GM19397 (cell line): ENCODE data around the gene NFKB1.
"Not testable (repeated sequence)": the region's sequence is repeated elsewhere in the genome, so short reads cannot be mapped to it uniquely, and the experiment has no call there.

Experiments used
- ATAC-seq: cut with Tn5 transposase; IDR thresholded peaks from one replicate; pipeline ENCODE4 v1.9.1; 2021; ENCODE audit warnings: mild to moderate bottlenecking, moderate library complexity; ENCODE audit not compliant: unreplicated experiment

Gene NFKB1

GRCh38 chr4:102593147-102593546, 92.0 kb downstream of the NFKB1 start:
- no peak for ATAC-seq

DNA sequence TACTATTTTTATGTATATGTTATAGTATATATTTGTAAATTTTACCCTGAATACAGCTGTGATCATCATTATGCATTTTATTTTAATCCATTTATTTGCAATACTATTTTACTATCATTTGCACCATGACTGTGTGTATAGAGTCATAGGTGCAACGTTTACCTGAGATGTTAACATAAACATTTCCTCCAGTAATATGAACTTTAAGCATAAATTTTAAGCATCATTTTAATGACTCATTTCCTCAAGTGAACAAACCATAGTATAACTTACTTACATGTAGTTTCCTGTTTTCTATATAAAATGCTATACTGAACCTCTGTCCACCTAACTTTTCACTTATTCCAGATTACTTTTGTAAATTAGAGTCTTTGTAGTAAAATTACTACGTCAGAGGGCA, 92.8 kb downstream of the NFKB1 start:
- no peak for ATAC-seq

- no peak for ATAC-seq
These were observed 95.4 kb downstream of the NFKB1 start for GRCh38 chr4:102596532-102596931.

DNA sequence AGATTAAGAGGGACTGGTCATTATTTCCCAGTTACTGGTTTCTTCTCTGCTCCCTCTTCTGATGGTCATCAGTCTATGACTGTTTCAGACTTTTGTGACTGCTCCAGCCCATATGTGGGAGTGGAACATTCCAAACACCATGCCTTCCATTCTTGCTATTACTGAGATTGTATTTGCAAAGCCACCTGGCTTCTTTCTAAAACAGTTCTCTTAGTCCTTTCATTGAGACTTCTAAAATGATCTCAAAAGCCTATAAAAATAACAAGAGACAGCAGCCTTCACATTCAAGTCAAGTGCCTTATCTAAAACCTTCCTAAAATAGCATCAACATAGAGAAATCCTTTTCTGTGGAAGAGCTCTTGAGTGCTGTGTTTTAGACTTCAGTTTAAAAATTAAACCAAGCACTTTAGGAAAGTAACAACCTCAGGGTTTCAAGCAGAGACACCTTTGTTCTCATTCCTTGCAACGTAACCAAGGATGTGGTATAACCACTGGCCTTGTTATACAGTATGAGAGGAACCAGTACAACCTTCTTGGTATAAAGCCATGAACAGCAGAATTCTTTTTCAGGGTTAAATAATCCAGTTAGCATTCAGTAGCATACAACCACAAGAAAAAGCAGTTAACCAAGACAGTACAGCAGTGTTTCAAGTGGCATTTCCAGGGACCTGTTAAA, 97.1 kb downstream of the NFKB1 start:
- ATAC-seq: peak; percentile 66

DNA sequence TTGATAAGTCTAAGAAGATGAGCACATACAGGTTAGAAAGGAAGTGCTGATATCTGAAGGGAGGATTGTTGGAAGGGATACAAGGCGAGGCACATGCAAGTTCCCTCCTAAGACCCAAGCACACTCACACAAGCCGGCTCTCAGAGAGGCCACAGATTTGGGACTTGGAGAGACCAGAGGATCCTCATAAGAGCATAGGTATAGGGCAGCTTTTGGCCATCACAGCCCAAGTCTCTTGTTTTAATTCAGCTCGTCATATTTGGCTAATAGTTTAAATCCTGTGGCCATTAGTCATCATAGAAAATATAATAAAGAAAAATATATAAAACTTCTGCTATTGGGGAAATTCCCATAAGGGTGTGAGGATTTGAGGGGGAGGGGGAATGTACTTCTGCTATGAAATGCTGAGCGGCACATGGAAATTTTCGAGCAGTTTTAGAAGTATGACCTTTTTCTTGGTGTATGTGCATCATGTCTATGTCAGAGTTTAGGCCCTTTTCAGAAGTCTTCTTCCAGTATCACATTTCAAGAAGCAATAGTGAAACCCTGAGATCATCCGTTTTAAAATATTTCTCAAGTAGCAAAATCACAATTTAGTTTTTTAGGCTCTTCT, 97.7 kb downstream of the NFKB1 start:
- no peak for ATAC-seq

DNA sequence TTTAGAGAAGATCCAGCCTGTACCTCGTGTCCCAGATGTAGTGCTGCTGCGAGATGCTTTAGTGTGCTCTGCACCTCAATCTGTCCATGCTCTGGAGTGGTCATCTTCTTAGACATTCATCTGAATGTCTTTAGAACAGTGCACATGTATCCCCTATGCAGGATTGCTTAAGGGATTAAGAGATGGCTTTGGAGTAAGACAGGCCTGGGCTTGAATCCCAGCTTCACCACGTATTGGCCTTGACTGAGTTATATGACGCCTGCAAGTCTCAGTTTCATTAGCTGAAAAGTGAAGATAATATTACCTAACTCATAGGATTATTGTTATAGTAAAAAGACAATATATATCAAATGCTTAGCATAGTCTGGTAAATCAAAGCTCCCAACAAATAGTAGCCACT, 98.3 kb downstream of the NFKB1 start:
- no peak for ATAC-seq

DNA sequence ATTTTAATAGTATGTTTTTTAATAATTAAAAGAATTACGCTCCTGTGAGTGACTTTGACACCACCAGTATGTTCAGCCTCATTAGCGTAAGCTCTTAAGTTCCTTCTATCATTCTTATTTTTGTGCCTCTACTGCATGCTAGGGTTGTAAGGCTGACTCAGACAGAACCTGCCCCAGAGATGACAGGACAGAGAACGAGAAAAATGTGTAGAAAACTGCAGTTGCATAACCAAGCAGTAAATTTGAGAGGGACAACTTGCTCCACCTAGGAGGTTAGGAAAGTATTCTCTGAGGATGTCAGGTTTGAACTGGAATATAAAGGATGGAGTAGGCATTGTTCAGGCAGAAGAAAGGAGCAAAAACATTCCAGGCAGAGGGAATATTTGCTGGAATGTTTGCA, 98.7 kb downstream of the NFKB1 start:
- ATAC-seq: no peak

GRCh38 chr4:102600689-102601088, 99.5 kb downstream of the NFKB1 start:
- no peak for ATAC-seq

DNA sequence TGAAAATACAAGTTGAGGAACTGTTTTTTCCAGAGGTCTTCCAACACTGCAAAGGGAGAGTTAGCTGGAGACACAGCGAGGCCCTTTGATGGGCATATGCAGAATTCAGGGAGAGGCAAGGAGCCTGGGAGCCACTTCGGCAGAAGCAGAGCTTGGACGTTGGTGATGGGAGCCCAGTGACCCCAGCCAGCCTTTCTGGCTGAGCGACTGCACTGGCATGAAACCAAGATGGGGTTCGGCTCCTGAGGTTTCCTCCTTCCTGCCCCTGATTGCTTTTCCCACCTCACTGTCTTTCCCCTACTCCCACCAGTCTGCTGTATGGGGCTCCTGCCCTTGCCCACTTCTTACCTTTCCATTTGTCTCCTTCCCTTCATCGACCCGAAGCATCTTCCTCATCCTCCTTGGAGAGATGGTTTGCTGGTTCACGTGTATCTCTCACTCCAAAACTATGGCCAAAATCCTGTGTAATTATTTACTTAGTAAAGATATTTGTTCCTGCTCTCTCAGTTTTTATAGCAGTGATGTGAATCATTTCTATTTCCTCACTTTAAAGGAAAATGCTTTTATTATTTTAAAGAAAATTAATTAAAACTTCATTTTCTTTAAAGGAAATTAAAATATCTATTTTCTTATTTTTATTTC, 100.5 kb downstream of the NFKB1 start:
- no peak for ATAC-seq

DNA sequence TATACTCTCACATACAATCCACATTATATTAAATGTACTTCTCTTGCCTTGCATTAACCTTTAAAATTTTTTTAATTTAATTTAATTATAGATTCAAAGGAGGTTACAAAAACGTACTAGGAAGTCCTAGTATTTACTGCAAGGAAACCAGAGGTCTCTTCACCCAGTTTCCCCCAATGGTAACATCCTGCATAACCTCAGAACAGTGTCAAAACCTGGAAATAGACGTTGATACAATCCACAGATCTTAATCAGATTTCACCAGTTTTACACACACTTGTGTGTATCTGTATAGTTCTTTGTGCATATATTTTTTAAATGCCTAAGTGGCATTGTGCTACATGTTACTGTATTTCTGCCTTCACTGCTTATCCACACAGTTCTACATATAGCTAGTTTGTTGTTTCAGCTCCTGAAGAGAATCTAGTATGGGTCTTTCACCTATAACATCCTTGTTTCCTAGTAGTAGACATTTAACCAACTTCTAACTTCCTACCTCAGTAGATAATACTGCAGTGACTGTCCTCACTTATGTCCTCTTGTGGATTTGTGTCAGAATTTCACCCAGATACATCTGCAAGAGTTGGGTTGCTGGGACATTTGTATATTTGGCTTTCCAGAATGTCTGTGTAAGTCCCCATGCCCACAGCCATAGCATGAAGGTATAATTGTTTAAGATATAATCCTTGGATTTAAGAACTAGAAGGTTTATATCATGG, 103.2 kb downstream of the NFKB1 start:
- ATAC-seq: no peak

GRCh38 chr4:102606261-102606660, 105.1 kb downstream of the NFKB1 start:
- no peak for ATAC-seq

GRCh38 chr4:102606846-102607450, 105.8 kb downstream of the NFKB1 start:
- no peak for ATAC-seq

DNA sequence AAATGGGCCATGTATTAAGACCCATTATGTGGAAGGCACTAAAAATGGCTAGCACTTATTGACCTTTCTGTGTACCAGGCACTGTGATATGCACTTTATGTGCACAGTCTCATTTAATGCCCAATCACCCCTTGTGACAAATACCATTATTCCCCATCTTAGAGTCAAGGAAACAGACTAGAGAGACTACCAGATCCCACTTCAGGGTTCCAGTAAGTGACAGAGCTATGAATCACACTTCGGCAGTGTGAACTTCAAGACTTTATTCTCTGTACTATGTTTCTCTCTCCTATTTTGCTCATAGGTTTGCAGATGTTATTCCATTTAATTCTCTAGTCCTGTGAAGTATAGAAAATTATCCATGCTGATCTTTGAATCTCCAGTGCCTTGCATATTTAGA, 107.0 kb downstream of the NFKB1 start:
- ATAC-seq: no peak

- ATAC-seq: no peak
These were observed 108.8 kb downstream of the NFKB1 start for GRCh38 chr4:102610007-102610406.

GRCh38 chr4:102610476-102610875, 109.3 kb downstream of the NFKB1 start:
- ATAC-seq: no peak

- no peak for ATAC-seq
These were observed 111.1 kb downstream of the NFKB1 start for GRCh38 chr4:102612210-102612609.

GRCh38 chr4:102612824-102613366, 111.7 kb downstream of the NFKB1 start:
- no peak for ATAC-seq

GRCh38 chr4:102614801-102615200, 113.6 kb downstream of the NFKB1 start:
- no peak for ATAC-seq

DNA sequence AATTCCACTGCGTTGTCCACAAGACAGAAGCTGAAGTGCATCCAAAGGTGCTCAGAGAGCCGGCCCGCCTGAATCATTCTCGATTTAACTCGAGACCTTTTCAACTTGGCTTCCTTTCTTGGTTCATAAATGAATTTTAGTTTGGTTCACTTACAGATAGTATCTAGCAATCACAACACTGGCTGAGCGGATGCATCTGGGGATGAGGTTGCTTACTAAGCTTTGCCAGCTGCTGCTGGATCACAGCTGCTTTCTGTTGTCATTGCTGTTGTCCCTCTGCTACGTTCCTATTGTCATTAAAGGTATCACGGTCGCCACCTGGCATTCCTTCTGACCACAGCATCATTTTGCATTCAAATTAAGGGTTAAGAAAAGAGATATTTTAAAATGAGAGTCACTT, 115.5 kb downstream of the NFKB1 start:
- no peak for ATAC-seq

- not testable (repeated sequence) for ATAC-seq
These were observed 117.9 kb downstream of the NFKB1 start for GRCh38 chr4:102619021-102619420.
